Mucosa of descending colon (tissue), 3 donors: ENCODE measurements around the gene TEX48. TPM values are rescaled to one million over a fixed set of nuclear protein-coding genes. Genes with fewer than 3 reads are reported as not detected.

Experiments
- ATAC-seq: fragments of 200-7000 bp; cut with Tn5 transposase; one replicate; pipeline ENCODE4 v1.9.1; 2020; ENCODE audit warnings: mild to moderate bottlenecking, moderate library complexity
- DNase-seq, 3 donors: peaks; one replicate each; pipeline ENCODE4 v3.0.0-alpha.2; 2020
- H3K36me3 ChIP-seq: fragments of 200-600 bp; one replicate; pipeline ENCODE4 v1.8.0; 2021; ENCODE audit warnings: low read depth, mild to moderate bottlenecking
- H3K4me1 ChIP-seq: fragments of 200-600 bp; one replicate; pipeline ENCODE4 v1.8.0; 2021; ENCODE audit warnings: low read depth, mild to moderate bottlenecking
- H3K4me3 ChIP-seq: fragments of 200-600 bp; one replicate; pipeline ENCODE4 v1.8.0; 2021; ENCODE audit warnings: mild to moderate bottlenecking
- H3K9me3 ChIP-seq: fragments of 200-600 bp; one replicate; pipeline ENCODE4 v1.8.0; 2021; ENCODE audit warnings: mild to moderate bottlenecking
- intact Hi-C, 2 donors: fragments of 100-400 bp; cut with DNase I in 1 of 2; cut with micrococcal nuclease in 1 of 2; formaldehyde crosslinking; loops; one replicate each; pipeline versions ENCODE4 v1.11.0 to v1.11.1; 2022; cut with DNase I, micrococcal nuclease
- total RNA-seq, 3 donors: library from RNA; stranded (reverse); fragmentation: NEBNext Ultra II Directional in 2 of 3; extraction: Animal tissue kit (Norgen Biotek cat#: 25700) in 2 of 3; gene quantifications; one replicate each; pipeline versions ENCODE4 v1.2.1 to v1.2.4, GENCODE V29; 2021 to 2023
- TF ChIP-seq, protein P1 (sequence below): fragments of 200-600 bp; IDR thresholded peaks from one replicate; pipeline ENCODE4 v1.8.0; 2022; ENCODE audit warnings: antibody characterized with exemption, mild to moderate bottlenecking
- donor health status: DM: no; HTN: no; CAD: no; lungs with moderate emphysema.
- donor health status: DM: no; HTN: no; CAD: no.
- donor health status: DM: no; HTN: yes; CAD: no.

TEX48 gene
- total RNA-seq, 3 donors from 2014 or later: not detected

DNA sequence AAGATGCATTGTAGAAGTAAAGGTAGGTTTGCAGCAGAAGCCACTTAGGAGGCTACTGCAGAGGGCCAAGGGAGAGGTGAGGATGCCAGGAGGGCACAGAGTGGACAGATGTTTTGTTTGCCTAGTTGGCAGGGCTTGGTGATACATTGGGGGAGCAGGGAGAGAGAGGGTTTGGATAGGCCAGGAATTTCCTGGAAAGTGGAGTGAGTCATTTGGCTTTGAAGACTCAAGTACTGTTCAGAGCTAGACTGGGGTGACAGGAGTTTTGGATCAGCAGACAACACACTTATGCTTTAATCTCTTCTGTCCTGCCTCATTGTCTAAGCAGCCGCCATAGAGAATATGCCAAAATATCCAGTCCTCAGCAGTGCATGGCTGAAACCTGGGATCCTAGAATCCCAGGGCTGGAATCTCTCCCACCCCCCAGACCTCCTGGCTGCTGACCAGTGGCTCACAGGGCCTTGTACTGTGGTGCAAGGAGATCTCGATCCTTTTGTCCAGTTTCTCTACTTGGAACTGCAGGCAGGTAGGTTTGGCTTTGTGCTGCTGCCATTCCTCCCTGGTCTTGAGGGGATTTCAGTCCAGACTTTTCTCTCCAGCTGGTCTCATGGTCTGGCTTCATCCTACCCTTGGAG, 59.9 kb downstream of the TEX48 start:
- Histone ChIP-seq H3K4me3 (no peak overlapping the region), H3K4me1 (no peaks in the 10 kb centered on the region), H3K36me3 (no peaks in the 10 kb centered on the region), H3K9me3 (no peaks in the 10 kb centered on the region)
- ATAC-seq: peak; percentile 38
- no peak for DNase-seq
- TF ChIP-seq, protein P1, sequence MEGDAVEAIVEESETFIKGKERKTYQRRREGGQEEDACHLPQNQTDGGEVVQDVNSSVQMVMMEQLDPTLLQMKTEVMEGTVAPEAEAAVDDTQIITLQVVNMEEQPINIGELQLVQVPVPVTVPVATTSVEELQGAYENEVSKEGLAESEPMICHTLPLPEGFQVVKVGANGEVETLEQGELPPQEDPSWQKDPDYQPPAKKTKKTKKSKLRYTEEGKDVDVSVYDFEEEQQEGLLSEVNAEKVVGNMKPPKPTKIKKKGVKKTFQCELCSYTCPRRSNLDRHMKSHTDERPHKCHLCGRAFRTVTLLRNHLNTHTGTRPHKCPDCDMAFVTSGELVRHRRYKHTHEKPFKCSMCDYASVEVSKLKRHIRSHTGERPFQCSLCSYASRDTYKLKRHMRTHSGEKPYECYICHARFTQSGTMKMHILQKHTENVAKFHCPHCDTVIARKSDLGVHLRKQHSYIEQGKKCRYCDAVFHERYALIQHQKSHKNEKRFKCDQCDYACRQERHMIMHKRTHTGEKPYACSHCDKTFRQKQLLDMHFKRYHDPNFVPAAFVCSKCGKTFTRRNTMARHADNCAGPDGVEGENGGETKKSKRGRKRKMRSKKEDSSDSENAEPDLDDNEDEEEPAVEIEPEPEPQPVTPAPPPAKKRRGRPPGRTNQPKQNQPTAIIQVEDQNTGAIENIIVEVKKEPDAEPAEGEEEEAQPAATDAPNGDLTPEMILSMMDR: no peak
- intact Hi-C loops: no loop called here

DNA sequence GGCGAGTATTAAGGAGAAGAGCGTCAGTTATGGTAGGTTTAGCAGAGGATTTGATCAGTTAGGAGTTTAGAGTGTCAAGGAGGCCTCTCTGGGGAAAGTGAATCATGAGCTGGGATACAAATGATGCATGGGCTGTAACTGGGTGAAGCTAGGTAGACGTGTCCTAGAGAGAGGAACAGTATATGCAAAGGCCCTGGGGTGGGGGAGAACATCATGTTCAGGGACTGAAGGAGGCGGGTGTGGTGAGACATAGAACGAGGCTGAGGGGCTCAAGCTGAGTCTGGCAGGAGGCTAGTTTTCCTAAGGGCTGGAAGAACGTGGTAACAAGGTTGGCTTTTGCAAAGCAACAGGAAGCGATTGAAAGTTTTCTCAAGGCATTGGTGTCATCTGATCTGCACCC, 60.4 kb downstream of the TEX48 start:
- ATAC-seq (no peak), DNase-seq (no peak)
- intact Hi-C loops: no loop called here
- Histone ChIP-seq H3K9me3 (no peaks in the 10 kb centered on the region), H3K36me3 (no peaks in the 10 kb centered on the region), H3K4me3 (no peak overlapping the region), H3K4me1 (no peaks in the 10 kb centered on the region)
- TF ChIP-seq, protein P1: no peak

DNA sequence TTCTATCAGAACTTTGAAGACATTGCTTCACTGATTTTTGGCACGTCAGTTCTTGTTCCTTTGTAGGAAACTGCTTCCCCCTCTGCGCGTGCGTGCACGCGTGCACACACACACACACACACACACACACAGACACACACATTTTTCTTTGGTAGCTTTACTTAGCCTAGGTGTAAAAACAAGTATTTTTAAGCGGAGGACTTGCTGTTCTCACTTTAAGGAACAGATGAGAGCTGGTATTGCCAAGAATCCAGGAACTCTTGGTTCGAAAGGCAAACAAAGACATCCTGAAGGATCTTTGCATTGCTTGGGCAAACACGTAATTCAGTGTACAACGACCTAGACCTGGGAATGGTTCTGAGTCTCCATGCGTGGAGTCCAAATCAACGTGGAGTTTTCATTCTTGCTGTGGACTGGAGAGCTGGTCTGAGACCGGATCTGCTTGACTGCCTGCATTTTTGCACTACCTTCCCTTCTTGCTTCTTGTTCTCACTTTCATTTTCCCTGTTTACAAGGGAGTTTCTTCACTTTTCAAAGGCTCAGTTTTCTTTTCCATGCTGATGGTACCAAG, 62.7 kb downstream of the TEX48 start:
- Histone ChIP-seq H3K36me3 (no peaks in the 10 kb centered on the region), H3K4me1 (no peaks in the 10 kb centered on the region), H3K9me3 (no peaks in the 10 kb centered on the region), H3K4me3 (no peak overlapping the region)
- intact Hi-C loops: no loop called here
- TF ChIP-seq, protein P1: no peak
- DNase-seq (peak in 2 of 3 donors; percentile 21 to 56), ATAC-seq (peak; percentile 55)

DNA sequence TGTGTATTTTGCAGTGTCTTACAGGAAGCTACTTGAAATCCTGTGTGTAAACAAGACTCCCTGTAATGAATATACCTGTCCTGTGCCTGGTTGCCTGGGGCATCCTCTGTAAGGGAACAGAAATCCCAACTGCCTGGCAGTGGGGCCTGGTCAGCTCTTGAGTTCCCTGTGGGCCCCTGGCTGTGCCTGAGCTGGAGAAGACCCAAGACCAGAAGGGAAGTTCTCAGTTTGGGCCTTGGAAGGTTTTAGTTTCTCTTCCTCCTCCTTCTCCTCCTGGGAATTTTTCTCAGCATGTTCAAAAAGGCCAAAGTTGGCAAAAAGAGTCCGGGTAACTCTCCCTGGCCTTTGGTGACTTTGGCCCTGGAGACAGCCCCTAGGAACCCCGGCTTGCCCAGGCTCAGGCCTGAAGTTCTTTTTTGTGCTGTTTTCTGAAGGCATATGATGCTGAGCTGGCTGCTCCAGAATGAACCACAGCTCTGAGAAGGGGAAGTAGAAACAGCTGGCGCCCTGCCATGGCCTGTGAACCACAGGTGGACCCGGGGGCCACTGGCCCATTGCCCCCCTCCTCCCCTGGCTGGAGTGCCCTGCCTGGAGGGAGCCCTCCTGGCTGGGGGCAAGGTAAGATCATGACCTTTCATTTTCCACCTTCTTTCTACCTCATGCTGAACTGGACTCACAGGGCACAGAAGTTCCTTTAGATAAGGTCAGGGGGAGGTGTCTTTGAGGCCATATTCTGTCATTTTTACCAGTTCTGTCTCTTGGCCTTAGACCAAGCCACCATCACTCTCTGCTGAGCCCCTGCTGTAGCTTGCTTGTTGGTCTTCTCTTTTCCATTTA, 65.1 kb downstream of the TEX48 start:
- ATAC-seq: peak; percentile 61
- intact Hi-C loops: no loop called here
- H3K9me3 ChIP-seq: no peaks in the 10 kb centered on the region
- DNase-seq: peak; percentile 72 to 89 (median 75)
- TF ChIP-seq, protein P1: no peak
- no peak overlapping the region for H3K4me3 ChIP-seq
- no peaks in the 10 kb centered on the region for H3K36me3 ChIP-seq
- H3K4me1 ChIP-seq: peaks cover 10% of the 10 kb centered on the region

Other genes with a start within 250 kb of the TEX48 start
- 10 to 100 TPM in 1 of 3 donors, 1 to 10 TPM in 2; 2.8 to 19.1 (median 4.7) TPM for gene WHRN, start 176.7 kb downstream of the TEX48 start, total RNA-seq
- gene ATP6V1G1, start 94.4 kb downstream of the TEX48 start, total RNA-seq: 10 to 100 TPM; 55.3 to 74.5 (median 69.9) TPM
- 10 to 100 TPM in 1 of 3 donors, 1 to 10 TPM in 2; 6.6 to 16.9 (median 7.5) TPM for gene TMEM268, start 70.9 kb downstream of the TEX48 start, total RNA-seq
- gene TEX53, start 24.4 kb downstream of the TEX48 start, total RNA-seq: not detected
- gene TNFSF15, start 123.8 kb upstream of the TEX48 start, total RNA-seq: 1 to 10 TPM in 2 of 3 donors, under 1 TPM in 1; 0.80 to 8.7 (median 2.8) TPM
- 1 to 10 TPM; 1.0 to 1.3 (median 1.0) TPM for gene TNFSF8, start 248.4 kb upstream of the TEX48 start, total RNA-seq